HCT116 (cell line): ENCODE data around the gene DHRSX. TPM values are rescaled to one million over a fixed set of nuclear protein-coding genes. Genes with fewer than 3 reads are reported as not detected.

ENCODE experiments used
- ATAC-seq: fragments of 200-7000 bp; cut with Tn5 transposase; 2 replicates; pipeline ENCODE4 v1.9.1; 2020; ENCODE audit warnings: mild to moderate bottlenecking, moderate library complexity
- BruUV-seq: library from RNA; stranded (reverse); fragments of 400-500 nt; replicated peaks from 2 replicates; lab custom pipeline; 2021; lab: Mats Ljungman, UMichigan
- CTCF ChIA-PET: fragments of 300-600 bp; sonication (Branson Sonifier 250); formaldehyde crosslinking; loops from one replicate; lab custom pipeline; 2021; ENCODE audit warnings: antibody characterized with exemption; lab: Charles Lee
- POLR2A ChIA-PET: fragments of 300-600, 350-600 bp; sonication (Branson Sonifier 250); formaldehyde crosslinking; loops from one replicate; lab custom pipeline; 2021; ENCODE audit warnings: antibody characterized with exemption; lab: Charles Lee
- RAD21 ChIA-PET, 2 experiments: fragments of 300-600 bp; sonication (Branson Sonifier 250); formaldehyde crosslinking; loops; one replicate each; lab custom pipeline; 2023; ENCODE audit warnings: low total read pairs in 2 of 2; ENCODE audit not compliant: uncharacterized antibody in 2 of 2, unreplicated experiment in 2 of 2, low non-redundant PET in 1 of 2; lab: Charles Lee
- DNase-seq: peaks from one replicate; pipeline ENCODE4 v3.0.0-alpha.2; 2010; ENCODE audit warnings: low read depth, low spot score
- H2AFZ ChIP-seq: fragments of 200-600 bp; shearing (Covaris generic), sonication (generic); 2 replicates; pipeline ENCODE4 v1.6.1; 2017; ENCODE audit warnings: low read depth, mixed run types, mixed read lengths, antibody characterized with exemption, low read length; ENCODE audit not compliant: poor library complexity, severe bottlenecking
- H3K27ac ChIP-seq: 2 replicates; pipeline ENCODE4 v1.5.1; 2012; ENCODE audit warnings: low read depth, low read length
- H3K27me3 ChIP-seq: fragments of 200-600 bp; sonication (generic); 2 replicates; pipeline ENCODE4 v1.6.1; 2016; ENCODE audit warnings: mixed run types, low read length, mixed read lengths; ENCODE audit not compliant: insufficient read depth
- H3K36me3 ChIP-seq, 2 experiments: fragments of 200-500 bp in 1 of 2; fragments of 200-600 bp in 1 of 2; sonication (Bioruptor generic) in 1 of 2; sonication (generic) in 1 of 2; 2 replicates each; pipeline versions ENCODE4 v1.5.1 to v1.6.1; 2014 to 2016; ENCODE audit warnings: low read length in 2 of 2, inconsistent platforms in 1 of 2, mixed read lengths in 1 of 2, mixed run types in 1 of 2; ENCODE audit not compliant: insufficient read depth in 2 of 2, control insufficient read depth in 1 of 2
- H3K4me1 ChIP-seq, 2 experiments: fragments of 200-600 bp in 1 of 2; sonication (generic) in 1 of 2; 2 replicates each; pipeline versions ENCODE4 v1.5.1 to v1.6.1; 2012 to 2017; ENCODE audit warnings: low read length in 2 of 2, inconsistent platforms in 1 of 2, mild to moderate bottlenecking in 1 of 2, mixed read lengths in 1 of 2, mixed run types in 1 of 2, moderate library complexity in 1 of 2; ENCODE audit not compliant: insufficient read depth in 2 of 2, control insufficient read depth in 1 of 2
- H3K4me2 ChIP-seq: fragments of 200-600 bp; sonication (generic); 2 replicates; pipeline ENCODE4 v1.6.1; 2017; ENCODE audit warnings: mixed run types, low read length, mixed read lengths
- H3K4me3 ChIP-seq, 2 experiments: fragments of 200-600 bp in 1 of 2; sonication (generic) in 1 of 2; replicated peaks in 1 of 2; 2 replicates each; pipeline ENCODE4 v1.5.1; 2011 to 2016; ENCODE audit warnings: low read length in 2 of 2, control low read depth in 1 of 2, low read depth in 1 of 2, mild to moderate bottlenecking in 1 of 2, mixed read lengths in 1 of 2, mixed run types in 1 of 2
- H3K79me2 ChIP-seq: fragments of 200-600 bp; sonication (generic); 2 replicates; pipeline ENCODE4 v1.6.1; 2017; ENCODE audit warnings: mild to moderate bottlenecking, mixed run types, low read length, moderate library complexity, mixed read lengths; ENCODE audit not compliant: insufficient read depth
- H3K9ac ChIP-seq: fragments of 200-600 bp; sonication (generic); 2 replicates; pipeline ENCODE4 v1.6.1; 2016; ENCODE audit warnings: low read length, mixed read lengths
- H3K9me2 ChIP-seq: fragments of 200-600 bp; sonication (generic), shearing (Covaris generic); 2 replicates; pipeline ENCODE4 v1.6.1; 2017; ENCODE audit warnings: mixed run types, mild to moderate bottlenecking, moderate library complexity; ENCODE audit not compliant: insufficient read depth
- H3K9me3 ChIP-seq, 2 experiments: fragments of 200-500 bp in 1 of 2; fragments of 200-600 bp in 1 of 2; sonication (Bioruptor generic) in 1 of 2; sonication (generic) in 1 of 2; 2 replicates each; pipeline ENCODE4 v1.6.1; 2014 to 2017; ENCODE audit warnings: low read length in 2 of 2, mixed read lengths in 2 of 2, inconsistent platforms in 1 of 2, low read depth in 1 of 2, mild to moderate bottlenecking in 1 of 2, mixed run types in 1 of 2, moderate library complexity in 1 of 2; ENCODE audit not compliant: control insufficient read depth in 1 of 2, insufficient read depth in 1 of 2
- H4K20me1 ChIP-seq: fragments of 200-600 bp; sonication (generic), shearing (Covaris generic); 2 replicates; pipeline ENCODE4 v1.6.1; 2017; ENCODE audit warnings: mixed run types, mild to moderate bottlenecking, moderate library complexity; ENCODE audit not compliant: insufficient read depth
- CBX3 ChIP-seq: IDR thresholded peaks from 2 replicates; pipeline ENCODE4 v1.6.1; 2012; ENCODE audit warnings: low read depth
- EGR1 ChIP-seq: IDR thresholded peaks from 2 replicates; pipeline ENCODE4 v1.6.1; 2012; ENCODE audit warnings: low read depth
- EZH2 ChIP-seq: fragments of 200-600 bp; sonication (generic); IDR thresholded peaks from 2 replicates; pipeline ENCODE4 v1.6.1; 2017; ENCODE audit warnings: antibody characterized with exemption, mixed run types
- FOSL1 ChIP-seq: IDR thresholded peaks from 2 replicates; pipeline ENCODE4 v1.6.1; 2012; ENCODE audit warnings: low read depth
- JUND ChIP-seq: IDR thresholded peaks from 2 replicates; pipeline ENCODE4 v1.6.1; 2012
- POLR2A ChIP-seq: IDR thresholded peaks from 2 replicates; pipeline ENCODE4 v1.7.0; 2011; ENCODE audit warnings: borderline replicate concordance; ENCODE audit not compliant: insufficient read depth, insufficient read length; ENCODE audit errors: extremely low read depth
- POLR2AphosphoS5 ChIP-seq: IDR thresholded peaks from 2 replicates; pipeline ENCODE4 v1.6.1; 2011; ENCODE audit warnings: mild to moderate bottlenecking, low read depth, low read length, moderate library complexity
- RAD21 ChIP-seq: IDR thresholded peaks from 2 replicates; pipeline ENCODE4 v1.6.1; 2012; ENCODE audit warnings: low read depth, mild to moderate bottlenecking
- SIN3A ChIP-seq: IDR thresholded peaks from 2 replicates; pipeline ENCODE4 v1.6.1; 2012; ENCODE audit warnings: low read depth
- TCF7L2 ChIP-seq: IDR thresholded peaks from 2 replicates; pipeline ENCODE4 v1.7.0; 2011; ENCODE audit warnings: borderline replicate concordance, inconsistent platforms; ENCODE audit not compliant: insufficient read depth, insufficient read length; ENCODE audit errors: extremely low read depth
- YY1 ChIP-seq: IDR thresholded peaks from 2 replicates; pipeline ENCODE4 v1.6.1; 2011; ENCODE audit warnings: low read length, low read depth, moderate library complexity, mild to moderate bottlenecking; ENCODE audit not compliant: insufficient replicate concordance; ENCODE audit errors: extremely low read depth
- ZFX ChIP-seq: fragments of 450-650 bp; IDR thresholded peaks from 2 replicates; pipeline ENCODE4 v1.6.1; 2017
- ZNF274 ChIP-seq: fragments of 200-500 bp; sonication (Bioruptor generic); IDR thresholded peaks from 2 replicates; pipeline ENCODE4 v1.6.1; 2014; ENCODE audit warnings: mild to moderate bottlenecking, low read depth, low read length, inconsistent platforms
- intact Hi-C: fragments of 100-400 bp; cut with micrococcal nuclease; formaldehyde crosslinking; loops from 2 replicates; pipeline ENCODE4 v1.10.0; 2022
- total RNA-seq: library from RNA; stranded (reverse); gene quantifications from one replicate; pipeline ENCODE4 v1.2.1, GENCODE V29; 2021; ENCODE audit not compliant: unreplicated experiment
- TF ChIP-seq, protein P1 (sequence below): IDR thresholded peaks from 2 replicates; pipeline ENCODE4 v1.6.1; 2012; ENCODE audit warnings: low read depth
- TF ChIP-seq, protein P2 (sequence below): IDR thresholded peaks from 2 replicates; pipeline ENCODE4 v1.6.1; 2012
- TF ChIP-seq, protein P3 (sequence below), 3 experiments: fragments of 200-600 bp in 1 of 3; sonication (generic) in 1 of 3; IDR thresholded peaks in 2 of 3; conservative IDR thresholded peaks in 1 of 3; 2 replicates each; pipeline ENCODE4 v1.5.1; 2012 to 2017; ENCODE audit warnings: low read depth in 2 of 3, low read length in 2 of 3, antibody characterized with exemption in 1 of 3, borderline replicate concordance in 1 of 3, control low read depth in 1 of 3, mild to moderate bottlenecking in 1 of 3, mixed read lengths in 1 of 3, mixed run types in 1 of 3, moderate library complexity in 1 of 3; ENCODE audit not compliant: insufficient read depth in 1 of 3
- TF ChIP-seq, protein P4 (sequence below): IDR thresholded peaks from 2 replicates; pipeline ENCODE4 v1.6.1; 2012
- TF ChIP-seq, protein P5 (sequence below): IDR thresholded peaks from 2 replicates; pipeline ENCODE4 v1.6.1; 2011; ENCODE audit warnings: mild to moderate bottlenecking, low read length, moderate library complexity; ENCODE audit not compliant: insufficient replicate concordance; ENCODE audit errors: extremely low read depth

Gene DHRSX
- total RNA-seq, 1 experiment from 2014 or later, result 11.9 TPM

DNA sequence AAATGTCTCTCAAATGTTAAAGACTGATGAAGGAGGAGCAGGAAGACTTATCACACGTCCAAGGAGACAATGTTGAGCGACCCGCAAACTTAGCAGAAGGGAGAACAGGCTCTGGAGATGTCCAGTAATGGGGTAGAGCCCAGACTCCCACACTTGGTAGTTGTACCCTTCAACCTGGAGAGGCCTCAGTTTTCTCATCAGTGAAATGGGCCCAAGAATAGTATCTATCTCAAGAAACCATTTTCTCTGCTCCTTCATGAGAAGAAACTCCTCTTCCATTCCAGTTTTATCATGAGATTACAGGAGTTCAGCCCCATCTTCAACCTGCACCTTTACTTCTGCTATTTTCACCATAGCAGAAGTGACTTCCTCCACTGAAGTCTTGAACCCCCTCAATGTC, 169.9 kb downstream of the DHRSX start (continued):
- TF ChIP-seq, protein P1, sequence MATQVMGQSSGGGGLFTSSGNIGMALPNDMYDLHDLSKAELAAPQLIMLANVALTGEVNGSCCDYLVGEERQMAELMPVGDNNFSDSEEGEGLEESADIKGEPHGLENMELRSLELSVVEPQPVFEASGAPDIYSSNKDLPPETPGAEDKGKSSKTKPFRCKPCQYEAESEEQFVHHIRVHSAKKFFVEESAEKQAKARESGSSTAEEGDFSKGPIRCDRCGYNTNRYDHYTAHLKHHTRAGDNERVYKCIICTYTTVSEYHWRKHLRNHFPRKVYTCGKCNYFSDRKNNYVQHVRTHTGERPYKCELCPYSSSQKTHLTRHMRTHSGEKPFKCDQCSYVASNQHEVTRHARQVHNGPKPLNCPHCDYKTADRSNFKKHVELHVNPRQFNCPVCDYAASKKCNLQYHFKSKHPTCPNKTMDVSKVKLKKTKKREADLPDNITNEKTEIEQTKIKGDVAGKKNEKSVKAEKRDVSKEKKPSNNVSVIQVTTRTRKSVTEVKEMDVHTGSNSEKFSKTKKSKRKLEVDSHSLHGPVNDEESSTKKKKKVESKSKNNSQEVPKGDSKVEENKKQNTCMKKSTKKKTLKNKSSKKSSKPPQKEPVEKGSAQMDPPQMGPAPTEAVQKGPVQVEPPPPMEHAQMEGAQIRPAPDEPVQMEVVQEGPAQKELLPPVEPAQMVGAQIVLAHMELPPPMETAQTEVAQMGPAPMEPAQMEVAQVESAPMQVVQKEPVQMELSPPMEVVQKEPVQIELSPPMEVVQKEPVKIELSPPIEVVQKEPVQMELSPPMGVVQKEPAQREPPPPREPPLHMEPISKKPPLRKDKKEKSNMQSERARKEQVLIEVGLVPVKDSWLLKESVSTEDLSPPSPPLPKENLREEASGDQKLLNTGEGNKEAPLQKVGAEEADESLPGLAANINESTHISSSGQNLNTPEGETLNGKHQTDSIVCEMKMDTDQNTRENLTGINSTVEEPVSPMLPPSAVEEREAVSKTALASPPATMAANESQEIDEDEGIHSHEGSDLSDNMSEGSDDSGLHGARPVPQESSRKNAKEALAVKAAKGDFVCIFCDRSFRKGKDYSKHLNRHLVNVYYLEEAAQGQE, result no peak
- TF ChIP-seq, protein P2, sequence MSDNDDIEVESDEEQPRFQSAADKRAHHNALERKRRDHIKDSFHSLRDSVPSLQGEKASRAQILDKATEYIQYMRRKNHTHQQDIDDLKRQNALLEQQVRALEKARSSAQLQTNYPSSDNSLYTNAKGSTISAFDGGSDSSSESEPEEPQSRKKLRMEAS, result no peak
- no peak for TF ChIP-seq TCF7L2
- no peak for TF ChIP-seq EZH2

DNA sequence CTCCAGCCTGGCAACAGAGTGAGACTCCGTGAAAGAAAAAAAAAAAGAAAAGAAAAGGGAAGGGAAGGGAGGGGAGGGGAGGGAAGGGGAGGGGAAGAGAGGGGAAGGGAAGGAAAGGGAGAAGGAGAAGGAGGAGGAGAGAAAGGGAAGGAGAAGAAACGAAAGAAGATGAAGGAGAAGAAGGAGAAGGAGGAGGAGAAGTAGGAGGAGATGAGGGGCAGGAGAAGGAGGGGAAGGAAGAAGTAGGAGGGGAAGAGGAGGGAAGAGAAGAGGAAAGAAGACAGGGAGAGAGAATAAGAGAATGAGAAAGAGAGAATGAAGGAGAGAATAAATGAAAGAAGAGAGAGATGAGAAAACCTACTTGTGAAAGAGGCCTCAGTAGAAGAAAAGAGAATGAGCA, 170.3 kb downstream of the DHRSX start:
- Histone ChIP-seq H3K36me3 (no peaks in the 10 kb centered on the region), H3K27ac (no peak overlapping the region), H3K9me2 (no peaks in the 10 kb centered on the region), H3K79me2 (no peaks in the 10 kb centered on the region), H3K9me3 (no peaks in the 10 kb centered on the region), H2AFZ (no peak overlapping the region), H3K4me1 (peaks cover 0 to 10% of the 10 kb centered on the region in 2 experiments; a peak in 2 of 4 replicates), H3K9ac (no peak overlapping the region), H4K20me1 (no peaks in the 10 kb centered on the region), H3K4me3 (no peak overlapping the region), H3K27me3 (no peaks in the 10 kb centered on the region), H3K4me2 (no peak overlapping the region)
- intact Hi-C loops, result no loop called here
- no peak for DNase-seq
- ATAC-seq, result no peak
- BruUV-seq, result no TSS peak
- RAD21 ChIA-PET, result no interaction called here
- POLR2A ChIA-PET, result no interaction called here
- CTCF ChIA-PET, result no interaction called here
- TF ChIP-seq EGR1 (no peak), POLR2A (no peak), CBX3 (no peak), ZNF274 (no peak), POLR2AphosphoS5 (no peak), RAD21 (no peak), JUND (no peak), FOSL1 (no peak), ZFX (no peak), EZH2 (no peak), SIN3A (no peak), YY1 (no peak)
- TF ChIP-seq, protein P3, sequence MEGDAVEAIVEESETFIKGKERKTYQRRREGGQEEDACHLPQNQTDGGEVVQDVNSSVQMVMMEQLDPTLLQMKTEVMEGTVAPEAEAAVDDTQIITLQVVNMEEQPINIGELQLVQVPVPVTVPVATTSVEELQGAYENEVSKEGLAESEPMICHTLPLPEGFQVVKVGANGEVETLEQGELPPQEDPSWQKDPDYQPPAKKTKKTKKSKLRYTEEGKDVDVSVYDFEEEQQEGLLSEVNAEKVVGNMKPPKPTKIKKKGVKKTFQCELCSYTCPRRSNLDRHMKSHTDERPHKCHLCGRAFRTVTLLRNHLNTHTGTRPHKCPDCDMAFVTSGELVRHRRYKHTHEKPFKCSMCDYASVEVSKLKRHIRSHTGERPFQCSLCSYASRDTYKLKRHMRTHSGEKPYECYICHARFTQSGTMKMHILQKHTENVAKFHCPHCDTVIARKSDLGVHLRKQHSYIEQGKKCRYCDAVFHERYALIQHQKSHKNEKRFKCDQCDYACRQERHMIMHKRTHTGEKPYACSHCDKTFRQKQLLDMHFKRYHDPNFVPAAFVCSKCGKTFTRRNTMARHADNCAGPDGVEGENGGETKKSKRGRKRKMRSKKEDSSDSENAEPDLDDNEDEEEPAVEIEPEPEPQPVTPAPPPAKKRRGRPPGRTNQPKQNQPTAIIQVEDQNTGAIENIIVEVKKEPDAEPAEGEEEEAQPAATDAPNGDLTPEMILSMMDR (IDR thresholded peaks at IDR 0.05 in 2 of 3, conservative IDR thresholded peaks at IDR 0.05 in 1 of 3; ENCODE audit: borderline replicate concordance in 1 of 3, insufficient read depth in 1 of 3, low read depth in 2 of 3, low read length in 2 of 3), result no peak
- TF ChIP-seq, protein P4, sequence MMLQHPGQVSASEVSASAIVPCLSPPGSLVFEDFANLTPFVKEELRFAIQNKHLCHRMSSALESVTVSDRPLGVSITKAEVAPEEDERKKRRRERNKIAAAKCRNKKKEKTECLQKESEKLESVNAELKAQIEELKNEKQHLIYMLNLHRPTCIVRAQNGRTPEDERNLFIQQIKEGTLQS, result no peak
- TF ChIP-seq, protein P2, result no peak
- TF ChIP-seq, protein P5, sequence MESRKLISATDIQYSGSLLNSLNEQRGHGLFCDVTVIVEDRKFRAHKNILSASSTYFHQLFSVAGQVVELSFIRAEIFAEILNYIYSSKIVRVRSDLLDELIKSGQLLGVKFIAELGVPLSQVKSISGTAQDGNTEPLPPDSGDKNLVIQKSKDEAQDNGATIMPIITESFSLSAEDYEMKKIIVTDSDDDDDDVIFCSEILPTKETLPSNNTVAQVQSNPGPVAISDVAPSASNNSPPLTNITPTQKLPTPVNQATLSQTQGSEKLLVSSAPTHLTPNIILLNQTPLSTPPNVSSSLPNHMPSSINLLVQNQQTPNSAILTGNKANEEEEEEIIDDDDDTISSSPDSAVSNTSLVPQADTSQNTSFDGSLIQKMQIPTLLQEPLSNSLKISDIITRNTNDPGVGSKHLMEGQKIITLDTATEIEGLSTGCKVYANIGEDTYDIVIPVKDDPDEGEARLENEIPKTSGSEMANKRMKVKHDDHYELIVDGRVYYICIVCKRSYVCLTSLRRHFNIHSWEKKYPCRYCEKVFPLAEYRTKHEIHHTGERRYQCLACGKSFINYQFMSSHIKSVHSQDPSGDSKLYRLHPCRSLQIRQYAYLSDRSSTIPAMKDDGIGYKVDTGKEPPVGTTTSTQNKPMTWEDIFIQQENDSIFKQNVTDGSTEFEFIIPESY, result no peak
